Heart left ventricle (tissue), 16 donors: ENCODE results near the gene COL6A1. TPM values are rescaled to one million over a fixed set of nuclear protein-coding genes. Genes with fewer than 3 reads are reported as not detected.

ENCODE experiments used
- ATAC-seq, 4 donors: fragments of 200-7000 bp; cut with Tn5 transposase; one replicate each; pipeline ENCODE4 v1.9.1; 2020 to 2022; ENCODE audit warnings: moderate library complexity in 4 of 4, mild to moderate bottlenecking in 3 of 4, moderate number of reproducible peaks in 1 of 4
- DNase-seq, 5 donors: peaks; one replicate each; pipeline ENCODE4 v3.0.0-alpha.2; 2020
- H3K27ac ChIP-seq, 12 donors: fragments of 200-600 bp; sonication (generic) in 4 of 12; one replicate each; pipeline versions ENCODE4 v1.5.0 to v1.8.0; 2016 to 2022; ENCODE audit warnings: mild to moderate bottlenecking in 2 of 12
- H3K27me3 ChIP-seq, 9 donors: fragments of 200-600 bp; sonication (generic) in 2 of 9; one replicate each; pipeline versions ENCODE4 v1.5.1 to v1.8.0; 2016 to 2022; ENCODE audit warnings: mild to moderate bottlenecking in 3 of 9
- H3K36me3 ChIP-seq, 9 donors: fragments of 200-600 bp; sonication (generic) in 2 of 9; one replicate each; pipeline versions ENCODE4 v1.5.0 to v1.8.0; 2018 to 2022; ENCODE audit warnings: mild to moderate bottlenecking in 2 of 9
- H3K4me1 ChIP-seq, 12 donors: fragments of 200-600 bp; sonication (generic) in 4 of 12; one replicate each; pipeline versions ENCODE4 v1.5.0 to v1.8.0; 2016 to 2022; ENCODE audit warnings: mild to moderate bottlenecking in 3 of 12
- H3K4me3 ChIP-seq, 12 donors: fragments of 200-600 bp; sonication (generic) in 4 of 12; one replicate each; pipeline versions ENCODE4 v1.5.0 to v1.8.0; 2017 to 2022; ENCODE audit warnings: mild to moderate bottlenecking in 9 of 12, moderate library complexity in 4 of 12
- H3K9me3 ChIP-seq, 12 donors: fragments of 200-600 bp; sonication (generic) in 4 of 12; one replicate each; pipeline versions ENCODE4 v1.5.0 to v1.8.0; 2016 to 2022; ENCODE audit warnings: mild to moderate bottlenecking in 1 of 12
- POLR2A ChIP-seq, 2 donors: fragments of 450-650 bp; IDR thresholded peaks; one replicate each; pipeline ENCODE4 v1.6.1; 2017; ENCODE audit warnings: antibody characterized with exemption in 2 of 2, mild to moderate bottlenecking in 2 of 2, moderate library complexity in 2 of 2
- WGBS, 4 donors: extraction: QIAGEN DNeasy Blood & Tissue Kit in 2 of 4; methylation state at CpG; one replicate each; pipeline versions ENCODE4 v1.1.5 to v1.1.7; 2013 to 2018; 5-methylcytosine and 5-hydroxymethylcytosine counted together
- intact Hi-C, 10 donors: fragments of 100-400 bp; cut with DNase I; formaldehyde crosslinking; loops; one replicate each; pipeline versions ENCODE4 v1.11.1 to v1.14.2; 2022
- polyA plus RNA-seq, 2 donors: library from polyadenylated mRNA; stranded (reverse); fragments of 200-250 nt; gene quantifications; one replicate each; pipeline ENCODE4 v1.2.3, GENCODE V29; 2013
- total RNA-seq, 9 donors: library from RNA; depleted of rRNA in 2 of 9; stranded (reverse); fragments of >200 nt in 2 of 9; fragmentation: NEBNext Ultra II Directional in 3 of 9; extraction: Animal tissue kit (Norgen Biotek cat#: 25700) in 3 of 9; gene quantifications; one replicate each; pipeline versions ENCODE4 v1.1.0 to v1.2.4, GENCODE V29; 2016 to 2023
- TF ChIP-seq, protein P1 (sequence below), 12 donors: fragments of 200-600 bp; sonication (generic) in 4 of 12; IDR thresholded peaks; one replicate each; pipeline versions ENCODE4 v1.5.0 to v1.8.0; 2018 to 2022; ENCODE audit warnings: antibody characterized with exemption in 12 of 12, mild to moderate bottlenecking in 5 of 12
- donor health status: ischemic (EF 13 %, LVEDD 7.1; RV severe dilation, severe dysfunction).
- donor health status: healthy with polysubstance abuse.
- donor health status: DM: no; HTN: yes; CAD: no.
- donor health status: DM: no; HTN: no; CAD: no.
- donor health status: ischemic (EF 25% LVEDD 6.9; RV normal size, moderate dysfunction).
- donor health status: ischemic (EF 25% LVEDD 5.7; RV mildly dilated, moderate dysfunction).
- donor health status: healthy.
- donor health status: DM: yes; HTN: yes; CAD: no.
- donor health status: ischemic (EF 35%, LVEDD 5.7; RV mildly dilated, moderate dysfunction).
- donor health status: nonischemic (EF 11% LVEDD 7.7; RV severe dilation, severe dysfunction).
- donor health status: DM: yes; HTN: yes; CAD: no.
- donor health status: PGD.
- donor health status: ischemic (EF 29% LVEDD 5.4; RV normal size, mild dysfunction).
- donor health status: nonischemic (EF 23%, LVEDD 6.1; RV moderate dilation, normal function).

COL6A1 gene
- total and polyA plus RNA-seq, 11 donors = 92.4 to 385 (median 149) TPM

DNA sequence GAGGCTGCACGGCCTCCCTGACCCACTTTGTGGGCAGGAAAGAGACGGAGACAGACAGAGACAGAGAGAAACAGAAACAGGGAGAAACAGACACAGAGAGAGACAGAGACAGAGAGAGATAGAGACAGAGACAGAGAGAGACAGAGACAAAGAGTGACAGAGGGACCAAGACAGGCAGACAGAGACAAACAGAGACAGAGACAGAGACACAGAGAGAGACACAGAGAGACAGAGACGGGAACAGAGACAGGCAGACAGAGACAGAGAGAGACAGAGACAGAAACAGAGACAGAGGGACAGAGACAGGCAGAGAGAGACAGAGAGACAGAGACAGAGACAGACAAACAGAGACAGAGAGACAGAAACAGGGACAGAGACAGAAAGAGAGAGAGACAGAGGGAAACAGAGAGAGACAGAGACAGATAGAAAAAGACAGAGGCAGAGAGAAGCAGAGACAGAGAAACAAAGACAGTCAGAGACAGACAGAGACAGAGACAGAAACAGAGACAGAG is 3.1 kb downstream of the COL6A1 start:
- ATAC-seq = no peak
- H3K4me1 ChIP-seq = peaks cover 0 to 38% (median 9%) of the 10 kb centered on the region in 12 donors
- H3K36me3 ChIP-seq = peaks cover 0 to 58% (median 48%) of the 10 kb centered on the region in 9 donors
- DNase-seq = no peak
- WGBS, 4 donors = 74 to 93% (median 84%) methylated on average over 3 of the region's 3 CpGs
- peak overlapping the region in 9 of 12 donors; percentile 29 to 97 (median 84) for H3K27ac ChIP-seq
- H3K4me3 ChIP-seq = peak overlapping the region in 9 of 12 donors; percentile 65 to 98 (median 84)
- peaks cover 0 to 13% (median 0%) of the 10 kb centered on the region in 9 donors for H3K27me3 ChIP-seq
- TF ChIP-seq, protein P1, sequence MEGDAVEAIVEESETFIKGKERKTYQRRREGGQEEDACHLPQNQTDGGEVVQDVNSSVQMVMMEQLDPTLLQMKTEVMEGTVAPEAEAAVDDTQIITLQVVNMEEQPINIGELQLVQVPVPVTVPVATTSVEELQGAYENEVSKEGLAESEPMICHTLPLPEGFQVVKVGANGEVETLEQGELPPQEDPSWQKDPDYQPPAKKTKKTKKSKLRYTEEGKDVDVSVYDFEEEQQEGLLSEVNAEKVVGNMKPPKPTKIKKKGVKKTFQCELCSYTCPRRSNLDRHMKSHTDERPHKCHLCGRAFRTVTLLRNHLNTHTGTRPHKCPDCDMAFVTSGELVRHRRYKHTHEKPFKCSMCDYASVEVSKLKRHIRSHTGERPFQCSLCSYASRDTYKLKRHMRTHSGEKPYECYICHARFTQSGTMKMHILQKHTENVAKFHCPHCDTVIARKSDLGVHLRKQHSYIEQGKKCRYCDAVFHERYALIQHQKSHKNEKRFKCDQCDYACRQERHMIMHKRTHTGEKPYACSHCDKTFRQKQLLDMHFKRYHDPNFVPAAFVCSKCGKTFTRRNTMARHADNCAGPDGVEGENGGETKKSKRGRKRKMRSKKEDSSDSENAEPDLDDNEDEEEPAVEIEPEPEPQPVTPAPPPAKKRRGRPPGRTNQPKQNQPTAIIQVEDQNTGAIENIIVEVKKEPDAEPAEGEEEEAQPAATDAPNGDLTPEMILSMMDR (IDR thresholded peaks at IDR 0.05) = no peak
- no peak for TF ChIP-seq POLR2A (IDR thresholded peaks at IDR 0.05)
- no peaks in the 10 kb centered on the region for H3K9me3 ChIP-seq
- intact Hi-C loops = loop anchor here in 2 of 10 donors (5.0 kb wide), 2 partner anchors 73 to 113 kb away; partner anchors contain the start of gene COL6A2 (in 1 of the 2)

GRCh38 chr21:45985471-45986315 is 4.1 kb downstream of the COL6A1 start:
- Histone ChIP-seq H3K27ac (peak overlapping the region in 6 of 12 donors; percentile 21 to 97 (median 26)), H3K4me3 (peak overlapping the region in 4 of 12 donors; percentile 2 to 78 (median 20)), H3K9me3 (no peaks in the 10 kb centered on the region), H3K36me3 (peaks cover 0 to 65% (median 56%) of the 10 kb centered on the region in 9 donors), H3K27me3 (peaks cover 0 to 13% (median 0%) of the 10 kb centered on the region in 9 donors), H3K4me1 (peaks cover 0 to 38% (median 9%) of the 10 kb centered on the region in 12 donors)
- 83 to 92% (median 90%) methylated on average over 22 to 37 of the region's 37 CpGs for WGBS, 4 donors
- intact Hi-C loops = loop anchor here in 1 of 10 donors (5.0 kb wide), 1 partner anchor 112 kb away; the partner anchor contains the start of gene COL6A2
- DNase-seq (peak; percentile 11 to 56 (median 24)), ATAC-seq (no peak)
- TF ChIP-seq POLR2A (IDR thresholded peaks at IDR 0.05) = no peak
- TF ChIP-seq, protein P1 (IDR thresholded peaks at IDR 0.05) = no peak

DNA sequence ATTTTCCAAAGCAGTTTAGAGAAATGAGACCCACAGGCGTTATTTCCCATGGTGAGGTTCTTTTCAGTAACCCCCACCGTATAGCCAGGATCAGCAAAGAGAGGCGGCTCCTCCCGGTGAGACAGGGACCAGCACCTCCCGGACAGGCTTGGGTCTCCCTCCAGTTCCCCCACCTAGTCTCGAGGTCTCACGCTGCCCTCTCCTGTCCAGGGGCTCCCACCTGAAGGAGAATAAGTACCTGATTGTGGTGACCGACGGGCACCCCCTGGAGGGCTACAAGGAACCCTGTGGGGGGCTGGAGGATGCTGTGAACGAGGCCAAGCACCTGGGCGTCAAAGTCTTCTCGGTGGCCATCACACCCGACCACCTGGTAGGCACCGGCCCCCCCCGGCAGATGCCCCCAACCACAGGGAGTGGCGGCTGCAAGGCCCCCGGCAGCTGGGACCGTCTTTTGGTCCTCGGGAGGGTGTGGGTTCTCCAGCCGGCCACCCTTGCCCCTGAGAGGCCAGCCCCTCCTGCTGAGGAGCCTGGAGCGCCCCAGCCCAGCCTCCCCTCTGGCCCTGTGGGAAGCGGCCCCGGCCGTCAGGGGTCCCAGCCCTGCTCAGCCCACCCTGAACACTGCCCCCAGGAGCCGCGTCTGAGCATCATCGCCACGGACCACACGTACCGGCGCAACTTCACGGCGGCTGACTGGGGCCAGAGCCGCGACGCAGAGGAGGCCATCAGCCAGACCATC is 4.9 kb downstream of the COL6A1 start:
- peak overlapping the region in 1 of 12 donors; percentile 12 for H3K4me3 ChIP-seq
- DNase-seq (peak; percentile 6 to 65 (median 19)), ATAC-seq (no peak)
- intact Hi-C loops = loop anchor here in 1 of 10 donors (5.0 kb wide), 1 partner anchor 111 kb away; the partner anchor contains the start of gene COL6A2
- no peaks in the 10 kb centered on the region for H3K9me3 ChIP-seq
- WGBS, 4 donors = 90 to 93% (median 91%) methylated on average over 31 to 36 of the region's 36 CpGs
- TF ChIP-seq, protein P1 (IDR thresholded peaks at IDR 0.05) = no peak
- no peak for TF ChIP-seq POLR2A (IDR thresholded peaks at IDR 0.05)
- H3K27me3 ChIP-seq = peaks cover 0 to 13% (median 0%) of the 10 kb centered on the region in 9 donors
- peak overlapping the region in 2 of 12 donors; percentile 19 to 97 for H3K27ac ChIP-seq
- peaks cover 0 to 35% (median 7%) of the 10 kb centered on the region in 12 donors for H3K4me1 ChIP-seq
- peaks cover 0 to 72% (median 63%) of the 10 kb centered on the region in 9 donors for H3K36me3 ChIP-seq
